Measurements from ENCODE around the gene TNNI2. TPM values are rescaled to one million over a fixed set of nuclear protein-coding genes. Genes with fewer than 3 reads are reported as not detected.
A peak's percentile ranks its signal among the peaks of the same experiment; 100 is the strongest.

The TNNI2 gene
- total RNA-seq, 1 experiment from 2014 or later = 0.55 TPM

DNA sequence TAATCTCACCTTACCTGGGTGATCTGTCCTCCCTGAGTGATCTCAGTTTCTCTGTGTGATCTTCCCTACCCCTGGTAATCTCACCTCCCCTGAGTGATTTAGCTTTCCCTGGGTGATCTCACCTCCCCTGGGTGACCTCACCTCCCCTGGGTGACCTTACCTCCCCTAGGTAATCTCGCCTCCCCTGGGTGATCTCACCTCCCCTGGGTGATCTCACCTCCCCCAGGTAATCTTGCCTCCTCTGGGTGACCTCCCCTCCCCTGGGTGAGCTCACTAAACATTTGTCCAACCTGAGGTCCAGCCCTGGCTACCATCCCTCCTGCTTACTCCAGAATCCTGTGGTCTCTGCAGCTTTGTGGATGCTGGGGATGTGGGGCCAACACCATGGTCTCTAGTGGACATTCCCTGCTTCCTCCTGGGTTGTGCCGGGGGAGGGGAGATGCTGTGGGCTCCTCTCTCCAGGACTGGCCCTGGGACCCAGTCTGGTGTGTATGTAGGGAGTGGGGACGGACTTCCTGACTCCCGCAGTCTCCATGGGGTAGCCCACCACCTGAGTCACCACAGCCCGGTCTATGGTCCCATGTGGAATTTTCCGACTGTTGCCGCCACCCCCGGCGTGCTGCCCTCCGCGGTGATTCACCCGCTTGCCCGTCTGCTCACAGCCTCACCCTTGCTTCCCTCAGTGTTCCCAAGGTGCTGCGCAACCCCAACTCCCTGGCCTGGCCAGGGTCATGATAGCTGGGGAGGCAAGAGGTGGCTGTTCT lies 24.0 kb downstream of the TNNI2 start:
- Histone ChIP-seq H4K20me1 (ENCODE audit: low read length) (no peaks in the 10 kb centered on the region), H3K36me3 (ENCODE audit: low read depth, low read length) (no peaks in the 10 kb centered on the region), H3K4me1 (ENCODE audit: insufficient read depth, low read length) (peaks cover 7% of the 10 kb centered on the region), H3K27me3 (ENCODE audit: low read length) (no peaks in the 10 kb centered on the region), H2AFZ (ENCODE audit: low read length) (no peak overlapping the region), H3K4me3 (ENCODE audit: low read length) (no peak overlapping the region), H3K9me2 (replicated peaks; ENCODE audit: low read length) (no peaks in the 10 kb centered on the region), H3K9me3 (ENCODE audit: low read length) (no peaks in the 10 kb centered on the region), H3K79me2 (ENCODE audit: low read length) (no peaks in the 10 kb centered on the region), H3K4me2 (ENCODE audit: low read length) (no peak overlapping the region; the same call in 1 of the 2 replicates), H3F3A (ENCODE audit: low read length, unreplicated experiment) (no peaks in the 10 kb centered on the region), H3K27ac (ENCODE audit: low read length) (no peak overlapping the region), H3K9ac (ENCODE audit: low read length) (no peak overlapping the region)
- TF ChIP-seq EZH2phosphoT487 (IDR thresholded peaks at IDR 0.05; ENCODE audit: borderline replicate concordance, low read length) = no peak
- TF ChIP-seq CTCF (conservative IDR thresholded peaks at IDR 0.05; ENCODE audit: low read depth, low read length) = no peak
- TF ChIP-seq EZH2 (IDR thresholded peaks at IDR 0.05; ENCODE audit: low read length, unreplicated experiment) = no peak
- CTCF ChIA-PET = no interaction called here
- no peak for DNase-seq
- ATAC-seq = no peak
- no TSS peak for BruUV-seq (replicated peaks)
- POLR2A ChIA-PET (ENCODE audit: unreplicated experiment) = no interaction called here
- intact Hi-C loops (cut with micrococcal nuclease) = no loop called here

DNA sequence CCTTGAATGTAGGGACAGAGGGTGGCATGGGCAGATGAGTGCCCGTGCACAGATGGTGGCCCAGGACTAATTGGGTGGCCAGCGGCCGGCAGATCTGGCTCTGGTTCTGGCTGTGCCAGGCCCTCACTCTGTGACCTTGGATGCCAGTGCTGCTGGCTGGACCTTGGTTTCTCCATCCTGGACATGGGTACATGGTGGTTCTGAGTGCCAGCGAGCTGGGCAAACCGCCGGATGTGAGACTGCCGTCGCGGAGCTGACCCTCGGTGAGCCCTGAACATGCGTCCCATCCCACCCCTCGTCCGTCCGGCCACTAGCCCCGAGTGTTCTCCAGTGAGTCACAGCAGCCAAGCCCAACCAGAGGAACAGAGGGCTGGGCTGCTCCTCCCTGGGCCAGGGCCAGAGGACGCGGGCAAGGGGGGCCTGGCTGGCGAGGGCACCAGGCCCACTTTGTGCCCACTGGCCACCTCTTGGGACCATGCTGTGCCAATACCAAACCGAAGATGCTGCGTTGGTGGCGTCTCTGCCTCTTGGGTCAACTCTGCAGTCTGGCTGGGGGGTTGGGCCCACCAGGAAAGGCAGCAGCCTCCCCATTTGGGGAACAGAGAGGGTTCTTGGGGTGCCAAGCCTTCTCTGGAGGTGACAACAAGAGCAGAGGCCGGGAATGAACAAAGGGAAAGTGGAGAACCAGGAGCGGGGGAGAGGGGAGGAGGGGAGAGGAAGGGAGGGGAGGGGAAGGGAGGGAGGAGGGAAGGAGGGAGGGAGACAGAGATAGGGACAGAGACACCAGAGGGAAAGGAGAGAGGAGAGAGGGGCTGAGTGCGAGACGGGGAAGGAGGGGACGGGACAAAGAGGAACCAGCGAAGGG lies 24.8 kb downstream of the TNNI2 start:
- no peaks in the 10 kb centered on the region for H4K20me1 ChIP-seq (ENCODE audit: low read length)
- H3K27me3 ChIP-seq (ENCODE audit: low read length) = peaks cover 7% of the 10 kb centered on the region
- H3F3A ChIP-seq (ENCODE audit: low read length, unreplicated experiment) = no peaks in the 10 kb centered on the region
- no peaks in the 10 kb centered on the region for H3K36me3 ChIP-seq (ENCODE audit: low read depth, low read length)
- peak overlapping the region; percentile 40; the same call in 1 of the 2 replicates for H3K4me2 ChIP-seq (ENCODE audit: low read length)
- peaks cover 7% of the 10 kb centered on the region for H3K4me1 ChIP-seq (ENCODE audit: insufficient read depth, low read length)
- H3K9me3 ChIP-seq (ENCODE audit: low read length) = no peaks in the 10 kb centered on the region
- no TSS peak for BruUV-seq (replicated peaks)
- no peak overlapping the region for H3K9ac ChIP-seq (ENCODE audit: low read length)
- CTCF ChIA-PET = no interaction called here
- TF ChIP-seq EZH2 (IDR thresholded peaks at IDR 0.05; ENCODE audit: low read length, unreplicated experiment) (no peak), EZH2phosphoT487 (IDR thresholded peaks at IDR 0.05; ENCODE audit: borderline replicate concordance, low read length) (no peak), CTCF (conservative IDR thresholded peaks at IDR 0.05; ENCODE audit: low read depth, low read length) (no peak)
- H3K4me3 ChIP-seq (ENCODE audit: low read length) = no peak overlapping the region
- DNase-seq (peak; percentile 79), ATAC-seq (peak; percentile 96)
- H2AFZ ChIP-seq (ENCODE audit: low read length) = no peak overlapping the region
- no peaks in the 10 kb centered on the region for H3K79me2 ChIP-seq (ENCODE audit: low read length)
- intact Hi-C loops (cut with micrococcal nuclease) = no loop called here
- H3K27ac ChIP-seq (ENCODE audit: low read length) = no peak overlapping the region
- H3K9me2 ChIP-seq (replicated peaks; ENCODE audit: low read length) = no peaks in the 10 kb centered on the region
- POLR2A ChIA-PET (ENCODE audit: unreplicated experiment) = no interaction called here

Measured in PC-3 (cell line).